SH-SY5Y (cell line): ENCODE results near the gene OR6P1.

Source experiments
- GATA2 ChIP-seq: IDR thresholded peaks from 2 replicates; pipeline ENCODE4 v1.6.1; 2011; ENCODE audit warnings: mild to moderate bottlenecking, low read depth, low read length
- GATA3 ChIP-seq: IDR thresholded peaks from 2 replicates; pipeline ENCODE4 v1.6.1; 2011; ENCODE audit warnings: low read depth, mild to moderate bottlenecking, low read length, moderate library complexity

DNA sequence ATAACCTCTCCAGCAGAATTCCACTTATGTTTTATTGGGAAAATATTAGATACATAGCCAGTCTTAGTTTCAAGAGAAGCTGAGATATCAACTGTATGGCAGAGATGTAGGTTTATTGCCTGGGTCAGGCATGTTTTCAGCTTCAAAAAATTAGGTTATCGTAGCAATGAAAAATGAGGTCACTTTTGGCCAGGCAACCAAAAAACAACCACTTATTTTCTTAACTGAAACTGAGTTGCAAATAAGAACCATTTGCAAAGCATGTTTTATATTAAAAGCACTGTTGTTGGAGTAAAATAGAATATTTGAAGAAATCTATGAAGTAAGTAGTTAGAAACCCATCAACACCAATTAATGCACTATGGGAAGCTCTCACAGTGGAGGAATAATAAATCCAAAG is 10.7 kb downstream of the OR6P1 start:
- TF ChIP-seq GATA2: no peak
- no peak for TF ChIP-seq GATA3
